HG02610 (cell line): ENCODE measurements around the gene SNX9.
A peak's percentile ranks its signal among the peaks of the same experiment; 100 is the strongest.

Source experiments
- ATAC-seq: cut with Tn5 transposase; IDR thresholded peaks from one replicate; pipeline ENCODE4 v1.9.1; 2021; ENCODE audit warnings: mild to moderate bottlenecking, moderate library complexity; ENCODE audit not compliant: unreplicated experiment

The SNX9 gene

DNA sequence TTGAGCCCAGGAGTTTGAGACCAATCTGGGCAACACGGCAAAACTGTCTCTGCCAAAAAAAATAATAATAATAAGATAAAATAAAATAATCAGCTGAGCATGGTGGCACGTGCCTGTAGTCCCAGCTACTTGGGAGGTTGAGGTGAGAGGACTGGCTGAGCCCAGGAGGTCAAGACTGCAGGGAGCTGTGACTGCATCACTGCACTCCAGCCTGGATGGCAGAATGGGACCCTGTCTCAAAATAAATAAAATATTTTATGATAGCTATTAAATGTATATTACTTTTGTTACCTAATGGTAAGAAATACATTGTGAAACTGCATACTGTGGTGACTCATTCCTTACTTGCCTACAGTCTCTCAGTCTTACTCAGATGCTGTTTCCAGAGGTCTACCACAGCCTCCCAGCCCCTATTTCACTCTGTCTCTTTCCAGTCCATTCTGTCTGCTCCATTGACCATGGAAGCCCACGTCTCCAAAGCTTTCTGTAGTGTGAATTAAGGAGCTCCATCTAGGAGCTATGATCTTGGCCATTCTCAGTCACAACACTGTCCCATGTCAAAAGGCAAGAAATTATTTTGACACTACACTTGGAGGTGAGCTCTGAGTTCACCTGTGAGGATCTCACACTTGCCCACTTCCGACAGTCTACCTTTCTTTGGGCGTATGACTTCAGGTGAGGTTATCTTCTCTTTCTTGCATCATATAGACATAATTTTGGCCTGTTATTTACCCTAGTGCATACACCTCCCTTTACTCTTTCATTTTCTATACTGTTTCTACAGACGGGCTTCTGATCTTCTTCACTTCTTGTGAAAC is 22.4 kb upstream of the SNX9 start:
- peak; percentile 96 for ATAC-seq

DNA sequence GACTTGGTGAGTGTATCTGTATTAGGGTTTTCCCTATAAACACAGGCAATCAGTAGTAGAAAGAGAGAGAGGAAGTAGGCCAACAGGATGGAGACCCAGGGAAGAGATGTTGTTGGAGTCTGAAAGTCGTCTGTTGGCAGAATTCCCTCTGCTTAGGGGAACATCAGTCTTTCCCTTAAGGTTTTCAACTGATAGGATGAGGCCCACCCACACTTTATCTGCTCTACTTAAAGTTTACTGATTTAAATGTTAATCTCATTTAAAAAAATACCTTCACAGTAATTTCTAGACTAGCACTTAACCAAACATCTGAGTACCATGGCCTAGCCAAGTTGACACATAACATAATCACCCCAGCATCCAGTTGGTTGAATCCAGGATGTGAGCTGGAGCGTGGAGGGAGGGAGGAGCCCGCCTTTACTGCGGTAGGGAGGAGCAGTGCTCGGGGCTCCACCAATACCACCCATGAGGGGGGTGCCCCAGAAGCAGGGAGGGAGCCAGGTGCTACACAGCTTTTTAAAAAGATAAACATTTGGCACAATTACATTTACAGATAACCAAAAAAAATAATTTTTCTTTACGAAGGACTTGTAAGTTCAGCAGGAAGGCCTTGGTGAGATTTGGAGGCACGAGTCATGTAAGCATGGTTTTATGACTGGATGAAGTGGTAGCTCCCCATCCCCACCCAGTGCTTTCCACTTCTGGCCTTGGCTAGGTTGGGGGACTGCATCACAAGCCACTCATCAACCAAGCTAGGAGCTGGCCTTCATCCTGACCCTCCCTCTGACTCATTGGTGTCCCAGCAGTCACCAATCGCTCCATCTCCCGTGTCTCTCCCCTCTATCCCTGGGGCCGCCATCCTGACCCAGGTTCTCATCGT is 18.4 kb upstream of the SNX9 start:
- ATAC-seq, result no peak

DNA sequence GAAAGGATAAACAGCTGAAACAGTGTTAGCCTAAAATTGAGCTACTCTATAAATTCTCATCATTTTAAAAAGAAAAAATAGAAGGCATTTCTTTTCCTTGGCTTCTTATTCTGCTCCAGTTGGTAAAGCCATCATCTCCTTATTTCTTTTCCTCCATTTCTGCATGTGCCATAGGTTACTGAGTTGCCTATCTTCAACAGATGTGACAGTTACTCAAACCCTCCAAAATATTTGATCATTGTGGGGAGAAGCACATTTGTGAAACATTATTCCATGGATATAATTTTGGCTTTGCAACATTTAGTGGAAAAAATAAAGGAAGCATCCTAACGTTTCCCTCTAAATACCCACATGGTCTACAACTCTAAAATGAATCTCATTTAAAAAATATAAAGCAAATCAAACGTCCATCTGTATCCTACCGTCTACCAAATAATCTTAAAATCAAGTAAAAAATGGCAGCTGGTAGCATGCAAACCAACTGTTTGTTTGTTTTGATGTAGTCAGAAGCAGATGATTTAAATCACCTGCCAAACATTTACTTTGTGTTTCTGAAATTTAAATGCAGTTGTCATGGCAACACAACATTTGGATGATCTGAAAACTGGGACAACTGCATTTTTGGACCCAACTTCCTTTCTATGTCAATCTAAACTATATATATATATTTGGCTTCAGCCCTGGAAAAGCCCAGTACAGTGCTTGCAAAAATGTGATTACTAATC is 16.8 kb upstream of the SNX9 start:
- no peak for ATAC-seq

DNA sequence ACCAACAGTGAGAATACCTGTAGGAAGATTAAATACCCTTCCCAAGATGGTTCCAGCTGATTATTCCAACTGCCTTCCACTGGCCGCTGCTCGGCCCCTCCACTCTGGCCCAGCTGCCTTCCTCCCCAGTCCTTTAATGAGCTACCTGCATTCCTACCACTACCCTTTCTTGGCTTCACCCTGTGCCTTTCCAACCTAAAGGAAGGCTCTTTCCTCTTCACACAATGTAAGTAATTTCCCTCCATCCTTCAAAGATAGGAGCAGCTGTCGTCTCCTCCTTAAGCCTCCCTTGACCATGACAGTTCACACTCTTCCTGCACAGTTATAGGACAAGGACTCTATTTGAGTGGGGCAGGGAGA is 16.2 kb upstream of the SNX9 start:
- no peak for ATAC-seq

DNA sequence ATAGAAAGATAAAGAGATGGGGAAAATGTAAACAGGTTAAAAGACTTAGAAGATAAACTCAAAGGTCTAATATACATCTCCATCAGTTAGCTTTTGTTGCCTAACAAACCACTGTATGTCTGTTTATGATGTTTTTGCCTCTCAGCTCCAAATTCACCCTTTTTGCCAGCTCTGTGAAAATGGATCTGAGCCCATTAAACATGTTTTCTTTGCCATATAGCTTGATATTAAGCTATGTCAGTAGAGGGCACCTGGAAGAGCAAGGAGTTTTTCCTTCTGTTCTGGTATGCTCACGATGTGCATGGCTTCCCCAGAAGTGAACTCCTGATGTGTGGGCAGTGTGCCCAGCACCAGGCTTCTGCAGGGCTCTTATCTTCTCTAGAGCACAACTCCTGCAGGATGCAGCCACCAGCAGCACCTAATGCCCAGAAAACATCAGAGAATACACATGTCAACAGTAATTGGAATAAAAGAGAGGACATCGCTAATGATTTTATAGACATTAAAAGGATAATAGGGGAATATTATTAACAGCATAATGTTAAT is 14.6 kb upstream of the SNX9 start:
- ATAC-seq, result no peak

DNA sequence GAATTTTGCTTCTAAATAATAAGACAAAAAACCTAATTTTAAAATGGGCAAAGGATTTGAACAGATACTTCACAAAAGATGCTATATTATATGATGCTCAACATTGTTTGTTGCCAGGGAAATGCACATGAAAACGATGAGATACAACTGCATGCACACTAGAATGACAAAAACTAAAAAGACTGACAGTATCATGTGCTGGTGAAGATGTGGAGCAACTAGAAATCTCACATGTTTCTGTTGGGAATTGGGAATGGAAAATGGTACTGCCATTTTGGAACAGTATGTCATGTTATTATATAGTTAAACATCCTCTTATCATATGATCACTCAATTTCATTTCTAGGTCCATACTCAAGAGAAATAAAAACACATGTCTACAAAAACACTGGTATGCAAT is 13.4 kb upstream of the SNX9 start:
- ATAC-seq, result no peak

DNA sequence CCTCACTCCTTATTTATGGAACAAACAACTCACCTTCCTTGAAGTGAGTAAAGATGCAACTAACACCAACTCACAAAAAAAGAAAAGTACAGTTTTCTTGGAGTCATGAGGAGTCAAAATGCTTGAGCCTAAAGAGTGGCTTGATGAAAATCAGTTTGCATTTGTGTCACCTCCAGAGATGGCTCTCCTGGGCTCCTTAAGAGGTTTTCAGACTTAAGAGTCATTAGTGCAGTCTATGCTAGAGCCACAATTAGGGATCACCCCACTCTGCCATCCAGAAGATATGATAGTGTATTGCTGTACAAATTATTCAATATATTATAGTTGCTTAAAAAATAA is 11.9 kb upstream of the SNX9 start:
- no peak for ATAC-seq

DNA sequence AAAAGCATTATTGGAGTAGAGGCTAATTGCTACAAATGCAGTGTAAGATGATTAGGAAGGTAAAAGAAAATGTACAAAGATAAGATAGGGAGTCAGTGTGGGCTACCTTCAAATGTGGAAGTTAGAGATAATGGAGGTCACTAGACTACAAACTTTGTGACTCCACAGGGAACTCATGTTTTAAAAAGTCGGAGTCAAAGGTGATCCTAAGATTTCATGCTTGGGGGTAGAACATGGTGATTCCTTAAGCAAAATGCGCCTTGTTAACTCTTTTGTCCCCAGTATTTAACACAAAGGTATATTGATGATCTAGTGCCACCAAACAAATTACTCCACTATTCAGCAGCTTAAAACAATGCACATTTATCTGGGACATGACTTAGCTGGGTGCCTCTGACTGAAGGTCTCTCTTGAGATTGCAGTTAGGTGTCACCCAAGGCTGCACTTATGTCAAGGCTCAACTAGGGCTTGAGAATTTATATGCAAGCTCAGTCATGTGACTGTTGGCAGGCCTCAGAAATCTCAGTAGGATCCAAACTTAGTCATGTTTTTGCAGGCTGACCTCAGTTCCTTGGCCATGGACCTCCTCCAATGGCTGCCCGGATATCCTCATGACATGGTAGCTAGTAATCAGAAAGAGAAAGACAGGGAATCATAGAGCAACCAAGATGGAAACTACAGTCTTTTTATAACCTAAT is 11.4 kb upstream of the SNX9 start:
- no peak for ATAC-seq

DNA sequence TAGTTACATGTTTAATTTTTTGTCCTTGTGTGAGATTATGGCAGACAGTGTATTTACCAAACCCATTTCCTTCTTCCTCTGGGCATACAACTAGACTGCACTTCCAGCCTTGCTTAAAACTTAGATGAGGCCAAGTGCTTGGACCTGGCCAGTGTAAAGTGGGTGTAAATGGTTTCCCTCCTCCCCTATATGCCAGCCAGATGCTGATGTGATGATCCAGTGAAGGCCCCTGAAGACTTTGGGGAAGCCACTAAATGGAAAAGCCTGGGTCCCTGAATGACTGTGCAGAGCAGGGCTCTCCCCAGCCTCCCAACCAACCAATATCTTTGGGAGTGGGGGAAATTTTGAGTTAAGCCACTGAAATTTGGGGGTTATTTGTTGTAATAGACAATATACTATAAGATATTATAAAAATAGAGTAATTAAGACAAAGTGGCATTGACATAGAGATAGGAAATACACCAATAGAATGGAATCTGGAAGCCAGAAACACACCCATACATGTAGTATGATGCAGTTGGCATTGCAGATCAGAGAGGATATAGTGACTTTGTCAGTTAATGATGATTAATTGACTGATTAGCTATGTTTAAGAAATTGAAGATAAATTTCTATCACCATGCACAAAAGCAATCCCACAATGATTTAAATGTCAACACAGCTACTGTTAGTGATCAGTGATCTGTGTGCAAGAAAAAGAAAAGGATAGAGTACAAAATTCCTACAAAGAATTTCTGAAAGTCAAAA is 10.4 kb upstream of the SNX9 start:
- ATAC-seq, result no peak

DNA sequence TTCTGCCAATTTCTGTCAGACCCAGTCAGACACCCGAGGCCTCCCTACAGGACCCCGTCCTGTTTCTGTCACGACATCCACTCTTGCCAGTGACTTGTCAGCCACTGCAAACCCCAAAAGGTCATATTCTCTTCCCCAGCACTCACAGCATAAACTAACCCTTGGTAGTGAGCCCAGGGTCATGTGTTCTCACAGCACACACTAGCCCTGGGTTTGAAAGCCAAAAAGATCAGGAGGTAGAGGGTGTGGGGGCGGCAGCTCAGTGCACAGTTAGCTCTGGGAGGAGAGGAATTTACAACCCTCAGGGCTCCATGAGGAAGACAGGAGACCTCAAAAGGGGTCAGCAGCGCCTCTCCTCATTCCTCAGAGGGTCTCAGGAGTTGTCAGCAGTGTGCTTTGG is 9.9 kb upstream of the SNX9 start:
- no peak for ATAC-seq

DNA sequence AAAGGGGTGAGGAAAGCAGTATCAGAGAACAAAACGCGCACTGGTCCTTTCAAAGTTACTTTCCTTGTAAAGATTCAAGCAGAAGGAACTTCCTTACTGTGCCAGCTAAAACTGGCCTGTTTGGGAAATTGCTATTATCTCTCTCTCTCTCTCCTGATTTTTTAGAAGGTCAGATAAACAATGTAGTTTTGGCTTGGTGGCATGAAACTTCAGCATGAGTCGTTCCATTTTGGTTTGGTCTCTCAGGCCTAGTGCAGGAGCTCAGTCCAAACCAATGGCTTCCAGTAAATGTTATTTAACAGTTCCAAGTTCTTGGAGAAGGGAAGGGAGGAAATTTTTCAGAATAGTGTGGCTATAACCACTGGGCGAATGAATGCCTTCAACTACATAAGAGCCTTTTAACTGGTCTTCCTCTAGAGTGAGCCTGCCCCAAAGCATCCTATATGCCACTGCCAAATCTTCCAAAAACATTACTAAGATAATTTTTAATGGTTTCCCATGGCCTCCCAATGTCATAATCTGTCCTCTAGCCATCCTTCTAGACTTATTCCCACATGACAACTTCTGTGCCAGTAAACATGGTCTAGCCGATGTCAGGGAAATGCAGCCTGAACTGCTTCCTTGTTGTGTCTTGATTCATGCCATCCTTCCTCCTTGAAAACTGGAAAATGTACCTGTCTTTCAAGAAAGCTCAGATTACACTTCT is 9.1 kb upstream of the SNX9 start:
- no peak for ATAC-seq

DNA sequence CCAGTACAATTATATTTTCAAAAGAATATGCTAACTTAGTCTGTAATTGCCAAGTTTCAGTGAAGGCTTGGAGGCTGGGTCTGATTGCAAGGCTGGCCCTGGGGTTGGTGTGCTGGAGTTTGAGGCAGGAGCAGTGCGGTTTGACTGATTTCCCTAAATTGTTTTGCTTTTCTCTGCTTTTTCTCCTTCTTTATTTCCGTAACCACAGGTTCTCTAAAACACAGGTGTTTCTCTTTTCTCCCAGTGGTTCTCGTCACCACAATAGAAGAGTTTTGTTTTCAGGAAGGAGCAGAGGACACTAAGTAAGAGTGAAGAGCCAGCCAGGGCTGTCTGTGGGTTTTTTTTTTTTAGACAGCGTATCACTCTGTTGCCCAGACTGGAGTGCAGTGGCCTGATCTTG is 8.2 kb upstream of the SNX9 start:
- peak; percentile 71 for ATAC-seq

DNA sequence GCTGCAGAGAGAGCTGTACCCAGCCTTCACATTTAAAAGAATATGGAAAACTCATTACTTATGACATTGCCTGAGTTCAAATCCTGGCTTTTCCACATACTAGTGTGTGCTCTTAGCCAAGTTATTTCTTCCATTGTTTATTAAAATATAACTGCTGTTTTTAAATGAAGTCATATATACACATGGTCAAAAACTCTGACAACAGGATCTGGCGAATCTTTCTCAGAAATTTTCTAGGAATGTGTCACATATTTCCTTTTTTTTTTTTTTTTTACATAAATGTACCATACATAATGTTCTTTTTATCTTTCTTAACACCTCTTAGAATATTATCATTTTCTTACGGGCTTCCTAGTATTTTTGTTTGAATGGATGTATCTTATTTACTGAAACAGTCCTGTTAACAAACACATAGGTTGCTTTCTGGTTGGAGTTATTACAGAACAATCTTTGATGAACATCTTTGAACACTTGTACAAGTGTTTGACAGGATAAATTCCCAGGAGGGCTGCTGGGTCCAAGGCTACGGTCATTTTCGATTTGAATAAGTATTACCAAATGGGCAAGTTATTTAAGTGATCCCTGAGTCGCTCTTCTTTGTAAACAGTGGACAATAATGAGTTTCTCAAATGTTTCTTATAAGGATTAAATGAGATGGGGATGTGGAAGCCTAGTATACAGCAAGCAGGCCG is 1.6 kb upstream of the SNX9 start:
- ATAC-seq, result no peak

DNA sequence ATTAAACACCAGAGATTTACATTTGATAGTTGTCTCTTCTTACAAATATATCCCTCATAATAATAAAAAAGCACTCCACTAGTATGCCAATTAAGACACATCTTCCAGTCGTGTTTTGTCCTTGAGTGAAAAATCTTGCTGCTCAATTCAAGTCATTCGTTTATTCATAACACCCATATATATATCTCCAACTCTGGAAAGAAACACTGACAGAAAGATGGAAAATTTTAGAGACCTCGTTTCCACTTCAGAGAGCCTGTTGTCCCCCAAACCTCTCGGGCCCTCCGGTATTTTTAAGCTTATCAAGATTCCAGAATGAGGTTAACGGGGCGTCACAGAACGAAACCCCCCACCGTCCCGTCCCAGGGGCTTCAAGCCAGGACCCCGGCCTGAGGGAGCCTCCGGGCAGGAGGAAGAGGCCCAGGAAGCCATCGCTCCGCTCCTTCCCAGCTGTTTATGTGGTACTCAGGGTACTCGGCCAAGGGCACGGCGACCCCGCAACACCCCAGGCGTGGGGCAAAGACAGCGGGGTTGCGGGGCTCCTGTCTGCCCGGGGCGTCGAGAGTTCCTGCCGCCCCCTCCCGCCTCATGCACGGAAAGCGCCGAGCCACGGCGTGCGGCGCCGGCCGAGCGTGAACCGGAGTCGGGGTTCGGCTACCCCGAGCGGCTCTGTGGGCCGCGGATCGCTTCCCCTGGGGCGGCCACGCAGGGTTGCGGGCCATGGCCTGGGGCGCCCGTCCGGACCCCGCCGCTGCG is 623 bp upstream of the SNX9 start:
- ATAC-seq, result no peak

DNA sequence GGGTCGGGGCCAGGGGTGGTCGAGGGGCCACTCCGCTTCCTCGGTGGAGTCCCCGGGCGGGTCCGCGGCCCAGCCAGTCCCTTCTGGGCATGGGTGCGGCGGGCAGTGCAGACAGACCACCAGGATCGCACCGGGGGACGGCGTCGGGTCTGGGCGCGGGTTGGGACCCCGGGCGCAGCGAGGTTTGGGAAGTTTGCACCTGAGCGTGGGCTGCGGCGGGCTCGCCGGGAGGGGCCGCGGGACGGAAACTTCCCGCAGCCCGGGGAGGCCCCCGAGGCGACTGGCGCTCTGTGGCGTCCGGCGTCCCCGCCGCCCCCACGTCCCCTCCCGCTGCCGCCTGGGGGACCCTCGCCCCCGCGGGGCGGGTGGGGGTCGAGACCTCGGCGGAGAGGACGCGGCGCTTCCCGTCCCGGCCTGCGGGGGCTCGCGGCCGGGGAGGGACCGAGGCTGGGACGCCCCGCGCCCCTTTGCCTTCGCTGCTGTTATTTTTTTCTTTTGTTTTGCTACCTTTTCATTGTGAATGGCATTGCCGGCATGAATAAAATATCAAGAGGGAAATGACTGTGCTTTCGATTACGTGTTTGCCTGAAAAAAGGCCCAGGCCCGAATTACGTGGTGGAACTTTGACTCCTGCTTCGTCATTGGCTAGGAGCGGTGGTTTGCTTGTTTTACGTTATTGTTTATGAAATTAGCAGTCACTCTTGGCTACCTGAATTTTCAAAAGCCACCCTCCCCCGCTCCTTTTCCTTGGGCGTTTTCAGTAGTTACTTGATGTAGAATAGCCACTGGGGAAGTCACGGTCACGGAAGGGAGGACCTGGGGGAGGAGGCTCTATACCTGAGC is 703 bp downstream of the SNX9 start:
- ATAC-seq, result peak; percentile 78

DNA sequence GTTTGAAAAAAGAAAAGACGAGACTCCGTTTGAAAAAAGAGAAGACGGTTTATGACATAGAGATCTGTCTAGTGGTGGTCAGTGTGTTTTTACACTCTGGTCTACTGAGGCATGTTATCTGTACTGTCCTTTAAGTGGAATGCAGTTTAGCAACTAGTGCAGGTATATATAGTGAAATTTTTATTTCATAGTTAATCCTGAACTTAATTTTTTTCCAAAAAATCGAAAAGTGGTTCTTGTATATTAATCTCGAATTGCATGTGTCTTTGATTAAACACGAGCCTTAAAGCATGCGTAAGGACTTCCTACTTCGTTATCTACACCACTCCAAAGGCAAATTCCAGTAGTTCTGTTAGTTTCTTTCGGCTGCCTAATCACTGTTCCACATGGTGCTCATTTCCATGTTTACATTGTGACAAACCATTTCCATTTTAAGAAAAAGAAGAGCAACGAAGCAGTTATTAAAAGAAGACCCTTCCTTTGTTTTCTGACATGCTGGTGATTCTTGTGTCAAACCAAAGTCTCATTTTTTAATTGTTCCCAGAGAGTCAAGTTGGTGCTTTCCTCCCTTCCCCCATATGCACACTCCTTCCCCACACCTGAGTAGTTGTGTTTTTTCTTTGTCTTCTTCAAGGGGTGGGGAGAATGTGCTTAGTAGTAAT is 2.3 kb downstream of the SNX9 start:
- no peak for ATAC-seq
